GDM1 (cell line): Measurements from ENCODE around the gene NOL9.
"Not testable (repeated sequence)": the region's sequence is repeated elsewhere in the genome, so short reads cannot be mapped to it uniquely, and the experiment has no call there.

Source experiments
- DNase-seq: peaks from one replicate; lab custom pipeline; 2025; lab: John Stamatoyannopoulos, UW

NOL9 gene

DNA sequence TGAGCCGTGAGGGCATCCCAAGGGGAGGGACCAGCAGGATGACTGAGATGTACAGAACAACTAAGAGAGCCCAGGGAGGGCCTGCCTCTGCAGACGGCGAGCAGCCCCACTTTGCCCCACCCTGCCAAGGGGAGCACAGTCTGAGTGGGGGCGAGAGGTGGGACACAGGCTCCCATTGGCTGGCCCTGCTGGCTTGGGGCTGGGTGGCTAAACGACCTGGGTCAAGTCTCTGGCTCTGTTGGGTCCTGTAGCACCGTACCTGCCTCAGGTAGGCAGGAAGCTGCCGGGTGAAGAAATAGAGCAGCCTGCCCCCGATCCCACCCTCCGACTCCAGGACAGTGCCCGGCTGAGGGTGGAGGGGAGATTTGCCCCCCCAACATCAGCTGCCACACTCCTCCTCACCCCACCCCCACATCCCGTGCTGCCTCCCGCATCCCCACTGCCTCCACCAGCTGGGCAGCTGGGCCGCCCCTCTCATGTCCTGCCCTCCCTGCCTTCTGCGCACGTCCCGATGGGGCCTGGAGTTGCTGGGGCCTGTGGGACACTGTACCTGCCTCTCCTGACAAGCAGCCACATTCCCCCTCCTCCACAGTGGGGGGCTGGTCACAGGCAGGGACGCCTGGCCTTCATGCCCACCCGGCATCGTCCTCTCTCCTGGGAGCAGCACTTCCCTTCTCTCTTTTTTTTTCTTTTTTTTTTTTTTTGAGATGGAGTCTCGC lies 50.3 kb downstream of the NOL9 start:
- no peak for DNase-seq

DNA sequence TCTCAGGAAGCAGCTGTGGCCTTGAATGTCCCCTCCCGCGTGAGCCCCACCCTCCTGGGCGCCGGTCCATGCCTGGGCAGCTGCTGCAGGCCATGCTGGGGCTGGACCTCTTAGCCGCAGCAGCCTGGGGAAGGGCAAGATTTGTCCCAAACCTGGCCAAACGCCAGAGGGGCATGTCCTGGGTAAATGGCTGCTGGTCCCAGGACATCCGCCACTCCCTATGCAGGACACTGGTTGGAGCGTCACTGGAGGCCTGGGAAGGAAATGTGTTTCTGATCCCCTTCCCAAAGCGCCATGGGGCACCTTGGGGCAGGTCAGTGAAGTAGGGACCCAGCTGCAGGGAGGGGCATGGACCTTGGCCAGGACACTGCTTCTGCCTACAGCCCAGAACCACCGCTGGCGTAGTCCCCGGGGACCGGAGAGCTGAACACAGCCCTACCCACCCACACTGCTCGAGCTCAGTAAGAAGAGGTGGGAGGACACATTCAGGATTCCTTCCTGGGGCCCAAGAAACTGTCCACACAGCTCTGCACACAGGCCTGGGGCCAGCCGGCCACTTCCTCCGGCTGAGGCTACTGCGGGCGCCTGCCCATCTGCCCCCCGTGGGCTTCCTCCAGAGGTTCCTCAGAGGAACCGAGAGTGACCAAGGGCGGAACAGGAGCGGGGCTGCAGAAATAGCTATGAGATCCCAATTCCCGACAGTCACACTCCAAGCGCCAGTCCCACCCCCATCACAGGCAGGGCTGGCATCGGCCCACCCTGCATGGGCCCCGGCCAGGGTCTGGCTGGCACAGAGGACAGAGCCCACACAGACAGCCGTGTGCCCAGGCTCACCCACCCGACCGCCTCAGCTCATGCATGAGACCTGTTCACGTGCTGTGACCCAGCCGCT lies 52.1 kb downstream of the NOL9 start:
- no peak for DNase-seq

GRCh38 chr1:6501279-6501813 lies 53.0 kb downstream of the NOL9 start:
- DNase-seq = no peak

DNA sequence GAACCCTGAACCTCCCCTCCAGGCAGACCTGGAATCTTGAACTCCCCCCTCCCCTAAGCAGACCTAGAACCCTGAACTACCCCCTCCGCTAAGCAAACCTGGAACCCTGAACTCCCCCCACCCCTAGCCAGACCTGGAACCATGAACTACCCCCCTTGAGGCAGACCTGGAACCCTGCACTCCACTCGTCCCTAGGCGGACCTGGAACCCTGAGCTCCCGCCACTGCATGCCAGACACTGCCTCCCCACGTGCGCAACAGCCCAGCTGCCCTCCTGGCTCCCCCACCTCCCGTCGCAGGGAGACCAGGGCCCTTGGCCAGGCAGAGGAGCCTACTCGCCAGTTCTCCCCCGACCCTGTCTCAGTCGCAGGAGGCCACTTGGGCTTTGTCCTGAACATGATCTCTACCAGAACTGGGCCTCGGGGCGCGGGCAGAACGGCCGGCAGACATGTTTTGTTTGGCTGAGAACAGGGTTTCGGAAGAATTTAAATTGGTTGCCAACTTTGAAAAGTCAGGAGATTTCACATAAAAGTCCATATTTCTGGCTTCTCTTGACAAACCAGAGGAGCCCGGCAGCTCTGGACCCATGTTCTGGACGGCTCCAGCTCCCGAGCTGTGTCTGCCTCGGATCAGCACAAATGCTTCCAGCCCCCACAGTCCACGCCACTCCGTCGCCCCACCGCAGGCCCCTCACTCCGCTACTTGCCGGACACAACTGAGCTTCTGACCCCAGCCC lies 53.6 kb downstream of the NOL9 start:
- no peak for DNase-seq

- no peak for DNase-seq
Observed at GRCh38 chr1:6499296-6499695, 55.0 kb downstream of the NOL9 start.

- DNase-seq = no peak
Observed at GRCh38 chr1:6498576-6499111, 55.7 kb downstream of the NOL9 start.

DNA sequence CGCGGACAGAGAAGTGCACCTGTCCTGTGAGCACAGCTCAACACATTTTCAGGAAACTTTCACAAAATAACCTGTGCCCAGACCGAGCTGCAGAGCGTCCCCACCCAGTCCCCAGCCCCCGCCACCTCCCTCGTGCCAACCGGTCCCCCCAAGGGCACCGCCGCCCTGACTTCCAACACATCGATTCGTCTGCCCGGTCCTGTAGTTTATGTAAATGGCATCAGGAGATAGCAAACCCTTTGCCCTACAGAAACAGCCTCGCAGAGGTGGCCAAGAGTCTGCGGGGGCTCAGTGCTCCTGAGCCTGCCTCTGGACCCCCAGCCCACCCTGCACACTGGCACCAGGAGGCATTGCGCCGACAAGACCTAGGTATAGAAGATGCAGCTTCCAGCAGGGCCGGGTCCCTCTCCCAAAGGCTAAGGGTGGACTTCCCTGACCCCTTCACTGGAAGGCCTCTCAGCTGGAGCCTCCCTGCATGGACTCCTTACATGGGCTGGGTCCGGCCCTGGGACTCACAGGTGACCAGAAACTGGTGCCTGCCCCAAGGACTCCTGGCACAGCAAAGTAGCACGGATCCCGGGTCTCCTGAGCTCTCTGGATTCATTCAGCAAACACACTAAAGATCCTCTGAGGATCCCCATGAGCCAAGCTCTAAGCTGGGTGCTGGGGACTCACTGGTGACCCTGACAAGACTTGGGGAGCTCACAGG lies 56.3 kb downstream of the NOL9 start:
- DNase-seq = no peak

DNA sequence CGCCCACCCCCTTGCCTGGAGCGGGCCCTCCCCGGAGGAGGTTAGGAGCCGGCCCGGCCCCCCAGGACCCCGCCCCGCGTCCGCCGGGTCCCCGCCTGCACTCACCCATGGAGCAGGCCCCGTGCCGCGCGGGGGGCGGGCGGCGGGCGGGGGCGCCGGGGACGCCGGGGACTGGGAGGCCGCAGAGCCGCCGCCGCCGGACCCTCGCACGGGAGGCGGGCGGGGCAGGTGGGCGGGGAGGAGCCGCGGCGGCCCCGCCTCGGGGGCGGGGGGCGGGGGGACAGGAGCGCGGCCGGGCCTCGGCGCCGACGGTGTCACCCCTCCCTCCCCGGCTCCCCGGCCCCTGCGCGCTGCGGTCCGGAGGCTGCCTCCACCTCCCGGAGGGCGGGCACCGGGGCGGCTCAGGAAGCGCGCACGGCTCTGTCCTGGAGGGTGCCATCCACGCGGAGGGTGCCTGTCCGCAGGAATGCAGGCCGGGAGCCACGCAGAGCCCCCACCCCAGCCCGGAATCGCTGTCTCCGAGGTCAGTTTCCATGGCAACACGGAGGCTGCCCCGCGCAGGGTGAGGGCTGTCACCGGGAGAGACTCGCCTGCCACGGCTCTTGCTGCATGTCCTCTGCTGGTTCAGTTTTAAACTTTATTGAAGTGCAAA lies 57.0 kb downstream of the NOL9 start:
- peak; percentile 19 for DNase-seq

DNA sequence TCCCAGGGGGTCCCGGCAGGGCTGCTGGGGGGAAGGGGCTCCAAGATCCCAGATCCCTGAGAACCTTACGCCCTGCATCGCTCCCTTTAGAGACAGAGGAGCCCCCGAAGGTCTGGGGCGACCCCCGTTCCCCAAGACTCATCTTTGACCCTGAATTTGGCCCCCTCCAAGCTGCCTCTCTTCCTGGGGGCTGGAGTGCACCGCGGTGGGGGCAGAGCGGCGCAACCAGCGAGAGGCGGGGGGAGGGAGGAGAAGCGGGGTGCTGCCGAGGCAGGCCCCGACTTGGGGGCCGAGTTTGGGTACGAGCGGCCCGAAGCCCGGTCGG lies 57.5 kb downstream of the NOL9 start:
- no peak for DNase-seq

- DNase-seq = no peak
Observed at GRCh38 chr1:6496365-6496721, 58.0 kb downstream of the NOL9 start.

DNA sequence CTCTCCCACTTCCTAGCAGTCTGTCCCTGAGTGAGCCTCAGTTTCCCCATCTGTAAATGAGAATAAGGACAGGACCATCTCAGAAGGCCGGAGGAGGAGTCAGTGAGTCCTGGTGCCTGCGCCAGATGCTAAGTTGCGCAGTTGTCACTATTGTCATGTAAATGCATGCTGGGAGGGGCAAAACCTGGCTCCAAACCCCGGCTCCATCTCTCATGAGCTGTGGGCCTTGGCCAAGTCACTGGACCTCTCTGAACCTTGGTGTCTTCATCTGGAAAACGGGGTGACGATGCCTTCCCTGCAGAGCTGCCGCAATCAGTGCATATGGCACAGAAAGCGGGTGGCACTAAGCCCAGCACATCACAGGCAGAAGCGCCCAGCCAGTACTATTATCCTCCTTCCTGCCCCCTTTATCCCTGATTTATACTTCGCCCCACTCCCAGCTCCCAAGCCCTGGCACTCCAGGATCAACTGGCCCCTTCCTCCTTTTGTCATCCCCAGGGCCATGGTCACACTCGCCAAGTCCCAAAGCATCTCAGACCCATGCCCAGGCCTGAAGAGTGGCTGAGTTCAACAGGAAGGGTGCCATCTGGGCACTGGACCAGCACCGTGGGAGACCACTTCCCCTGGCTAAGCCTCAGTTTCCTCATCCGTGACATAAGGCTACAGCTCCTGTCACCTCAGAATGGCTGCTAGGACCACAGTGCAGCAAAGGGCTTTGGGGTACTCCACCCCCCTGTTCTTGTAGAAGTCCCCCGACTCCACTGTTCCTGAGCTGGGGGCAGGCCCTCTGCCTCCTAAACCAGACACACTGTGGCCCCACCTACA lies 58.6 kb downstream of the NOL9 start:
- no peak for DNase-seq

DNA sequence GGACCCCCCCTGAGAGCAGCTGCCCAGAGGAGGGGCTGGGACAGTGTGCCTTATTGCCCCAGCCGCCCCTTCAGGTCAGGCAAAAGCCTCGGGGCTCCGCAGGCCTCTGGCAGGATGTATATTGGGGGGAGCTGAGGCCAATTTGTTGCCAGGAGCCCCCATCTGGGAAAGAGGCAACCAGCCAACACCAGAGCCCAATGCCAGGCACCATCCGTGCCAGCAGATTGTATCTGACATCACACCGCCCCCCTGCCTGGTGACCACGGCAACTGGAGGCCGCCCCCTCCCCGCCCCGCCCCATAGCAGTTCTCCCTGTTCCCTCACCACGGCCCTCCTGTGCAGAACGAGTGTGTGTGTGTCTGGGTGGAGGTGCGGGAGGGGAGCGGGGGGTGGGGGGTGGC lies 59.3 kb downstream of the NOL9 start:
- no peak for DNase-seq

DNA sequence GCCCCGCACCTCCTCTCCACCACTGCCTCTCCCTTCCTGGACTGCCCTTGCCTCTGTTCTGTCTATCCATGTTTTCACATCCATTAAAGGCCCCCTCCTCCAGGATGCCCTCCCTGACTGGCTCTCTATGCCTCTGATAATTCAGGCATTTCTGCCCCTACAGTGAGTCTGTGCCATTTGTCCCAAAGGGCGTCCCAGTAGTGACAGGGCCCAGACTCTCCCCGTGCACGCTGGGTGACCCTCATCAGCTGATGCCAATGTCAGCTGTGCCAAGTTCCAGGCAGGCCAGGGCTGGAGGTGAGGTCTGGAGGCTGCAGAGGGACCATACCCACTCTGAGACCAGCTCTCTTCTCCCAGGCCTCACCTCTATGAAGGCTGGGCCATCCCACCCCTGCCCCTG lies 59.7 kb downstream of the NOL9 start:
- DNase-seq = no peak

DNA sequence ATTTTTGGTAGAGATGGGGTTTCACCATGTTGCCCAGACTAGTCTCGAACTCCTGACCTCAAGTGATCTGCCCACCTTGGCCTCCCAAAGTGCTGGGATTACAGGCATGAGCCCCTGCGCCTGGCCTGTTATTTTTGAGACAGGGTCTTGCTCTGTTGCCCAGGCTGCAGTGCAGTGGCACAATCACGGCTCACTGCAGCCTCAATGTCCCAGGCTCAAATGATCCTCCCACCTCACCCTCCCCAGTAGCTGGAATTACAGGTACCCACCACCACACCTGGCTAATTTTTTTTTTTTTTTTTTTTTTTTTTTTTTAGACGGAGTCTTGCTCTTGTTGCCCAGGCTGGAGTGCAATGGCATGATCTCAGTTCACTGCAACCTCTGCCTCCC lies 60.5 kb downstream of the NOL9 start:
- DNase-seq = not testable (repeated sequence)

- no peak for DNase-seq
Observed at GRCh38 chr1:6491966-6492365, 62.3 kb downstream of the NOL9 start.

GRCh38 chr1:6491480-6491962 lies 62.8 kb downstream of the NOL9 start, which contains the start of gene PLEKHG5:
Gene PLEKHG5, minus strand, starts transcription at chr1:6491667. Its CDS starts 14,096 bp downstream, at chr1:6477571.
- no peak for DNase-seq

- no peak for DNase-seq
Observed at GRCh38 chr1:6491081-6491449, 63.2 kb downstream of the NOL9 start.

DNA sequence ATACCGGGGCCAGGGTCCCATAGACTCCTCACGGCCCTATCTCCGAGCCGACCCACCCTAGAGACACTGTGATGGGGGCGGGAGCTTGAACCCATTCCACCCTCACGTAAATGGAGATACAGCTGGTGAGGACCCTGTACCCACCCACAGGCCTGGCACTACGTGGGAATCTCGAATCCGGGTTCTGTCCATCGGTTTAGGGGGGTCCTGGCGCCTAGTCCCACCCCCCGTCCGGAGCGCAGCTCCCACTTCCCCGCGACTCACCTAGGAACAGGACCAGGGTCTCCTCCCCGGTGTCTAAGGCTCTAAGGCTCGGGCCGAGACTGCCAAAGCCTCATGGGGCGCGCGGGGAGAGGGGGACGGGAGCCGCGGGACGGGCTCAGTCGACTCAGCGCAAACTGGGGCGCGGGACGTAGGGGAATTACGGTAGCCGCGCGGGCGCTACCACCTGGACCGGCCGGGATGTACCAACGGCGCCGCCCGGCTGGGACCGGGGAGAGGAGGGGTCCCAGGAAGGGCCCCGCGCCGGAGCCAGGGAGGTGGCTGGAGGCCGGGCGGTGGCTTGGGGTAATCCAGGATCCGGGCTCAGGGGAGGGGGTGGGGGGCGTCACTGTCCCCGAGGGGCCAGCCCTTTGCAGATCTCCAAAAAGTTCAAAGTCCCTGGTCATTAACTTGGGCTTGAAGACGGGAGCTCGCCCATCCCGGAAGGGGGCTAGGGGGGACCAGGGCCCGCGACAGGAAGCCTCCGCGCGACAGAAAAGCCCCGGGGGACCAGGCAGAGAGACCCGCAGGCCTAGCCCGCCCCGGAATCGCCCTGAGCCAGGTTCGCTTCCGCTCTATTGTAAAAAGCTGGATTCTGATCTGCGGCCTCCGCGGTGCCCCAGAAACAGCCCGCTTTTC lies 63.9 kb downstream of the NOL9 start:
- no peak for DNase-seq

- peak; percentile 44 for DNase-seq
Observed at GRCh38 chr1:6489799-6490180, 64.5 kb downstream of the NOL9 start.
